K562 (cell line): ENCODE data around the gene GDF2. TPM values are rescaled to one million over a fixed set of nuclear protein-coding genes. Genes with fewer than 3 reads are reported as not detected.
A peak's percentile ranks its signal among the peaks of the same experiment; 100 is the strongest.

ENCODE experiments used
- CREB5 ChIP-seq: fragments of 250-450 bp; sonication (Bioruptor Pico); IDR thresholded peaks from 2 replicates; pipeline ENCODE4 v1.5.0; 2020; ENCODE audit warnings: mild to moderate bottlenecking
- E2F1 ChIP-seq: sonication (generic); formaldehyde crosslinking; IDR thresholded peaks from 2 replicates; pipeline ENCODE4 v1.8.1; 2023; ENCODE audit warnings: mild to moderate bottlenecking, missing genetic modification reagents, moderate library complexity
- GABPA ChIP-seq: fragments of 200-800 bp; sonication (Bioruptor generic); conservative IDR thresholded peaks from 2 replicates; pipeline ENCODE4 v1.6.1; 2016; ENCODE audit warnings: low read depth, missing genetic modification characterization, missing compliant biosample characterization
- KHSRP ChIP-seq: fragments of 450-650 bp; IDR thresholded peaks from 2 replicates; pipeline ENCODE4 v1.6.1; 2017
- MEIS2 ChIP-seq: fragments of 450-650 bp; IDR thresholded peaks from 2 replicates; pipeline ENCODE4 v1.6.1; 2014; ENCODE audit warnings: mild to moderate bottlenecking; ENCODE audit not compliant: partially characterized antibody
- MTA1 ChIP-seq: fragments of 450-650 bp; IDR thresholded peaks from 2 replicates; pipeline ENCODE4 v1.6.1; 2017; ENCODE audit warnings: borderline replicate concordance
- MYNN ChIP-seq, 2 experiments: sonication (generic); formaldehyde crosslinking in 1 of 2; IDR thresholded peaks; 2 replicates each; pipeline versions ENCODE4 v1.5.0 to v1.6.1; 2016 to 2020; ENCODE audit warnings: antibody characterized with exemption in 1 of 2, missing genetic modification reagents in 1 of 2
- NR1H2 ChIP-seq: sonication (generic); formaldehyde crosslinking; IDR thresholded peaks from 2 replicates; pipeline ENCODE4 v1.4.0; 2020; ENCODE audit warnings: mild to moderate bottlenecking, missing genetic modification reagents
- PHF20 ChIP-seq: fragments of 450-650 bp; IDR thresholded peaks from 2 replicates; pipeline ENCODE4 v1.6.1; 2018; ENCODE audit not compliant: partially characterized antibody
- RBM25 ChIP-seq: fragments of 200-400 bp; formaldehyde crosslinking; IDR thresholded peaks from 2 replicates; pipeline ENCODE4 v1.6.1; 2018; ENCODE audit warnings: low read length, low read depth, moderate library complexity; ENCODE audit not compliant: severe bottlenecking
- SP2 ChIP-seq: IDR thresholded peaks from 2 replicates; pipeline ENCODE4 v1.6.1; 2011; ENCODE audit warnings: mild to moderate bottlenecking, low read depth, low read length, moderate library complexity; ENCODE audit not compliant: poor library complexity, severe bottlenecking; ENCODE audit errors: extremely low read depth
- TFAP4 ChIP-seq: sonication (generic); formaldehyde crosslinking; IDR thresholded peaks from 2 replicates; pipeline ENCODE4 v1.8.0; 2022; ENCODE audit warnings: missing genetic modification reagents, mild to moderate bottlenecking, moderate library complexity, borderline replicate concordance
- WHSC1 ChIP-seq: IDR thresholded peaks from one replicate; pipeline ENCODE4 v1.6.1; 2012; ENCODE audit warnings: low read length, control low read depth, inconsistent platforms
- XRCC3 ChIP-seq: fragments of 450-650 bp; IDR thresholded peaks from 2 replicates; pipeline ENCODE4 v1.6.1; 2017; ENCODE audit warnings: mild to moderate bottlenecking, moderate library complexity
- ZBTB43 ChIP-seq: sonication (generic); formaldehyde crosslinking; IDR thresholded peaks from 2 replicates; pipeline ENCODE4 v1.8.0; 2023; ENCODE audit warnings: mild to moderate bottlenecking, missing genetic modification reagents
- ZNF395 ChIP-seq: fragments of 200-800 bp; sonication (Bioruptor generic); IDR thresholded peaks from 2 replicates; pipeline ENCODE4 v1.6.1; 2017; ENCODE audit warnings: missing genetic modification characterization, missing compliant biosample characterization
- ZNF41 ChIP-seq: fragments of 250-450 bp; sonication (Bioruptor Pico); conservative IDR thresholded peaks from 2 replicates; pipeline ENCODE4 v1.4.0; 2020; ENCODE audit warnings: mild to moderate bottlenecking
- polyA plus RNA-seq, 8 experiments: library from polyadenylated mRNA; depleted of rRNA in 4 of 8; stranded (reverse) in 5 of 8; unstranded in 3 of 8; fragments of >200 nt; fragmentation: Nextera tagmentation in 2 of 8; fragmentation: Illumina TruSeq in 1 of 8; extraction: Ambion mirVana in 2 of 8; extraction: Trizol in 1 of 8; gene quantifications; 2 replicates each; pipeline versions ENCODE4 v1.2.1 to v1.2.3, GENCODE V29; 2011 to 2014; ENCODE audit warnings: inconsistent platforms in 1 of 8, missing spikeins in 1 of 8
- total RNA-seq, 7 experiments: library from RNA; depleted of rRNA in 6 of 7; stranded (reverse); fragments of >200 nt in 6 of 7; fragmentation: Illumina TruSeq in 2 of 7; extraction: Trizol in 2 of 7; gene quantifications; 2 replicates each; pipeline versions ENCODE4 v1.2.1 to v1.2.3, GENCODE V29; 2011 to 2021; ENCODE audit warnings: low replicate concordance in 1 of 7

Gene GDF2
- total and polyA plus RNA-seq, 9 of the 15 experiments (the other 6 are each of a cell fraction or from before 2014, with no cell fraction given), result 0.08 to 0.58 (median 0.27) TPM; not detected in 2

GRCh38 chr10:47322300-47323061 lies at the start of gene GDF2 (continued):
- TF ChIP-seq ZBTB43 (no peak), MTA1 (no peak), ZNF41 (CRISPR knock-in tag) (no peak), CREB5 (CRISPR knock-in tag) (no peak), PHF20 (no peak), TFAP4 (no peak), XRCC3 (no peak), GABPA (tag) (no peak), KHSRP (no peak), SP2 (no peak), NR1H2 (CRISPR knock-in tag) (no peak), E2F1 (no peak), WHSC1 (no peak), MYNN (IDR thresholded peaks at IDR 0.05) (no peak), MYNN (CRISPR knock-in tag; IDR thresholded peaks at IDR 0.05) (no peak), RBM25 (no peak), MEIS2 (peak; percentile 20), ZNF395 (no peak)
